Sigmoid colon (tissue), 4 donors: ENCODE results near the gene CEP85L.

ENCODE experiments used
- EP300 ChIP-seq, 4 donors: sonication (generic); formaldehyde crosslinking; IDR thresholded peaks; one replicate each; pipeline ENCODE4 v1.6.1; 2017; ENCODE audit warnings: antibody characterized with exemption in 4 of 4
- TF ChIP-seq, protein P1 (sequence below), 4 experiments: fragments of 450-650 bp in 3 of 4; fragments of 200-600 bp in 1 of 4; IDR thresholded peaks; one replicate each; pipeline ENCODE4 v1.5.1; 2016 to 2019; ENCODE audit warnings: antibody characterized with exemption in 4 of 4, mild to moderate bottlenecking in 3 of 4, moderate library complexity in 2 of 4

DNA sequence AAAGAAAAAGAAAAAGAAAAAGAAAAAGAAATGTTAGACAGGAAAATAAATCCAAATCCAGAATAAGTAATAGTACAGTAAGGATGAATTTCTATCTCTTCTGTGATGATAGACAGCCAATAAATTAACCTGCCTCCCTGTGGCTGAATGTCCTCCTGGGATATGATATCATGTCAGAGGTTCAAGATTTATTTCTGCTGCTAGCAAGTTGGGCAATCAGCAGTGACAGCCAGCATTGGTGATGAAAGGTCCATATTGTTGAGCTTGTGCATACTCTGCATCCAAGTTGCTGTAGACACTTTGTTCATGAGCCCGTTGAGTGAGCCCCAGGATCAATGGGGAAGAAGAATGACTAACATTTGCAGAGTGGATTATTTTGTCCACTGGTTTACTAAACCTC is 44.9 kb upstream of the CEP85L start:
- TF ChIP-seq, protein P1, sequence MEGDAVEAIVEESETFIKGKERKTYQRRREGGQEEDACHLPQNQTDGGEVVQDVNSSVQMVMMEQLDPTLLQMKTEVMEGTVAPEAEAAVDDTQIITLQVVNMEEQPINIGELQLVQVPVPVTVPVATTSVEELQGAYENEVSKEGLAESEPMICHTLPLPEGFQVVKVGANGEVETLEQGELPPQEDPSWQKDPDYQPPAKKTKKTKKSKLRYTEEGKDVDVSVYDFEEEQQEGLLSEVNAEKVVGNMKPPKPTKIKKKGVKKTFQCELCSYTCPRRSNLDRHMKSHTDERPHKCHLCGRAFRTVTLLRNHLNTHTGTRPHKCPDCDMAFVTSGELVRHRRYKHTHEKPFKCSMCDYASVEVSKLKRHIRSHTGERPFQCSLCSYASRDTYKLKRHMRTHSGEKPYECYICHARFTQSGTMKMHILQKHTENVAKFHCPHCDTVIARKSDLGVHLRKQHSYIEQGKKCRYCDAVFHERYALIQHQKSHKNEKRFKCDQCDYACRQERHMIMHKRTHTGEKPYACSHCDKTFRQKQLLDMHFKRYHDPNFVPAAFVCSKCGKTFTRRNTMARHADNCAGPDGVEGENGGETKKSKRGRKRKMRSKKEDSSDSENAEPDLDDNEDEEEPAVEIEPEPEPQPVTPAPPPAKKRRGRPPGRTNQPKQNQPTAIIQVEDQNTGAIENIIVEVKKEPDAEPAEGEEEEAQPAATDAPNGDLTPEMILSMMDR (IDR thresholded peaks at IDR 0.05): no peak
- TF ChIP-seq EP300 (IDR thresholded peaks at IDR 0.05): no peak
